Caki2 (cell line): Measurements from ENCODE around the gene ANKRD9. TPM values are rescaled to one million over a fixed set of nuclear protein-coding genes. Genes with fewer than 3 reads are reported as not detected.

ENCODE experiments used
- DNase-seq: peaks from one replicate; pipeline ENCODE4 v3.0.0-alpha.2; 2015; ENCODE audit warnings: low read depth
- in situ Hi-C: cut with HindIII; loops from 2 replicates; pipeline ENCODE4 v1.10.0; 2016; ENCODE audit warnings: low sequenced_read_pairs, low pct_unique_long_range_greater_than_20kb, mixed read lengths
- total RNA-seq: library from RNA; depleted of rRNA; stranded (reverse); fragments of >200 nt; shearing (Covaris generic); gene quantifications from 2 replicates; pipeline ENCODE4 v1.2.3, GENCODE V29; 2014; ENCODE audit warnings: low replicate concordance; rRNA removed

The ANKRD9 gene
- total RNA-seq, 1 experiment from 2014 or later = 27.5 TPM

- in situ Hi-C loops = no loop called here
- no peak for DNase-seq
Measured at GRCh38 chr14:102454711-102455110, 54.9 kb downstream of the ANKRD9 start.

GRCh38 chr14:102452302-102452701 is 57.3 kb downstream of the ANKRD9 start:
- DNase-seq = no peak
- in situ Hi-C loops = no loop called here

Other genes starting within 250 kb of the ANKRD9 start
- gene MOK, start 204.6 kb downstream of the ANKRD9 start, total RNA-seq = 41.9 and 116 TPM in 2 replicates
- gene ZNF839, start 190.0 kb downstream of the ANKRD9 start, total RNA-seq = 7.5 and 11.5 TPM in 2 replicates
- 30.6 and 48.4 TPM in 2 replicates for gene CINP, start 146.9 kb downstream of the ANKRD9 start, total RNA-seq
- 2.0 and 10.3 TPM in 2 replicates for gene TECPR2, start 146.8 kb downstream of the ANKRD9 start, total RNA-seq
- 6.1 and 9.1 TPM in 2 replicates for gene RCOR1, start 82.9 kb upstream of the ANKRD9 start, total RNA-seq